MM.1S (cell line): Measurements from ENCODE around the gene PCDH18.

Source experiments
- DNase-seq: peaks from one replicate; pipeline ENCODE4 v3.0.0-alpha.2; 2015
- H2AFZ ChIP-seq: fragments of 300-600 bp; sonication (generic); 2 replicates; pipeline ENCODE4 v1.6.0; 2016; ENCODE audit warnings: antibody characterized with exemption, low read length
- H3F3A ChIP-seq: fragments of 300-600 bp; sonication (generic); 2 replicates; pipeline ENCODE4 v1.6.1; 2016; ENCODE audit warnings: mild to moderate bottlenecking, antibody characterized with exemption, low read length, moderate library complexity, mixed read lengths; ENCODE audit not compliant: insufficient read depth
- H3K27ac ChIP-seq: fragments of 300-600 bp; sonication (generic); 2 replicates; pipeline ENCODE4 v1.5.1; 2016; ENCODE audit warnings: mild to moderate bottlenecking, low read length
- H3K27me3 ChIP-seq: fragments of 300-600 bp; sonication (generic); replicated peaks from 2 replicates; pipeline ENCODE4 v1.6.0; 2016; ENCODE audit warnings: low read length; ENCODE audit not compliant: insufficient read depth
- H3K36me3 ChIP-seq: fragments of 300-600 bp; sonication (generic); replicated peaks from 2 replicates; pipeline ENCODE4 v1.6.1; 2016; ENCODE audit warnings: mild to moderate bottlenecking, low read length, mixed read lengths; ENCODE audit not compliant: insufficient read depth
- H3K4me1 ChIP-seq: fragments of 300-600 bp; sonication (generic); 2 replicates; pipeline ENCODE4 v1.6.1; 2016; ENCODE audit warnings: low read length, mixed read lengths
- H3K4me2 ChIP-seq: fragments of 300-600 bp; sonication (generic); 2 replicates; pipeline ENCODE4 v1.6.0; 2016; ENCODE audit warnings: low read depth, low read length
- H3K4me3 ChIP-seq: fragments of 300-600 bp; sonication (generic); 2 replicates; pipeline ENCODE4 v1.5.1; 2016; ENCODE audit warnings: low read length, mixed read lengths
- H3K79me2 ChIP-seq: fragments of 300-600 bp; sonication (generic); 2 replicates; pipeline ENCODE4 v1.6.1; 2016; ENCODE audit warnings: mixed run types, low read length, mixed read lengths
- H3K9ac ChIP-seq: fragments of 300-600 bp; sonication (generic); 2 replicates; pipeline ENCODE4 v1.6.1; 2016; ENCODE audit warnings: low read length, mixed read lengths
- H3K9me2 ChIP-seq: fragments of 300-600 bp; sonication (generic); replicated peaks from 2 replicates; pipeline ENCODE4 v1.6.1; 2016; ENCODE audit warnings: mild to moderate bottlenecking, low read length, mixed read lengths; ENCODE audit not compliant: insufficient read depth
- H3K9me3 ChIP-seq: fragments of 300-600 bp; sonication (generic); replicated peaks from 2 replicates; pipeline ENCODE4 v1.6.1; 2016; ENCODE audit warnings: mild to moderate bottlenecking, low read length, mixed read lengths; ENCODE audit not compliant: insufficient read depth
- H4K20me1 ChIP-seq: fragments of 300-600 bp; sonication (generic); 2 replicates; pipeline ENCODE4 v1.6.1; 2016; ENCODE audit warnings: mild to moderate bottlenecking, low read length, moderate library complexity, mixed read lengths; ENCODE audit not compliant: insufficient read depth
- EZH2 ChIP-seq: fragments of 300-600 bp; sonication (generic); optimal IDR thresholded peaks from 2 replicates; pipeline ENCODE3; 2017; ENCODE audit warnings: low read depth, mild to moderate bottlenecking, antibody characterized with exemption, low read length, mixed read lengths
- EZH2phosphoT487 ChIP-seq: fragments of 300-600 bp; sonication (generic); IDR thresholded peaks from 2 replicates; pipeline ENCODE4 v1.6.1; 2018; ENCODE audit warnings: antibody characterized with exemption, low read length
- TF ChIP-seq, protein P1 (sequence below): fragments of 300-600 bp; sonication (generic); IDR thresholded peaks from 2 replicates; pipeline ENCODE4 v1.5.1; 2016; ENCODE audit warnings: antibody characterized with exemption, low read length, mixed read lengths

PCDH18 gene

DNA sequence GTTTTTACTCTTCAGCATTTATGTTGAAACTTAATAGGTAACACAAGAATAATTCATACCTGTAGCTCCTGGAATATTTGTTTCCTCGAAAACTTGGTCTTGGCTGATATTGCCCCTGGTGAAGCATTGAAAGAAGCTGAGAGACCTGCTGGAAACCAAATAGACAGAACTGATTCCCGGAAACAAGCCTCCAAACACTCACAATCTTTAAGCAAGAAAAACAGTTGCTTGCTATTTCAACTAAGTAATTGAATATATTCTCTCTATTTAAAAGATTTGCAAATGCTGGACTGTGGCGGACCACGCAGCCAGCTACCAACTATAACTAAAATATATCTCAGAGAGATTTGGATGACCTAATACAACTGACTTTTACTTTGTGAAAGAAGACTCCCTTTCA is 3.6 kb downstream of the PCDH18 start:
- Histone ChIP-seq H2AFZ (no peak overlapping the region), H3K4me1 (0 out of 2 replicates have a peak, but pooled peaks cover 6% of the 10 kb centered on the region), H3K79me2 (no peaks in the 10 kb centered on the region), H3K9me3 (no peaks in the 10 kb centered on the region), H3K9me2 (no peaks in the 10 kb centered on the region; the same call in 1 of the 2 replicates), H3K27me3 (no peaks in the 10 kb centered on the region), H3F3A (peaks cover 14% of the 10 kb centered on the region), H3K4me2 (no peak overlapping the region), H3K4me3 (no peak overlapping the region), H3K27ac (no peak overlapping the region), H4K20me1 (no peaks in the 10 kb centered on the region), H3K36me3 (no peaks in the 10 kb centered on the region), H3K9ac (no peak overlapping the region)
- TF ChIP-seq, protein P1, sequence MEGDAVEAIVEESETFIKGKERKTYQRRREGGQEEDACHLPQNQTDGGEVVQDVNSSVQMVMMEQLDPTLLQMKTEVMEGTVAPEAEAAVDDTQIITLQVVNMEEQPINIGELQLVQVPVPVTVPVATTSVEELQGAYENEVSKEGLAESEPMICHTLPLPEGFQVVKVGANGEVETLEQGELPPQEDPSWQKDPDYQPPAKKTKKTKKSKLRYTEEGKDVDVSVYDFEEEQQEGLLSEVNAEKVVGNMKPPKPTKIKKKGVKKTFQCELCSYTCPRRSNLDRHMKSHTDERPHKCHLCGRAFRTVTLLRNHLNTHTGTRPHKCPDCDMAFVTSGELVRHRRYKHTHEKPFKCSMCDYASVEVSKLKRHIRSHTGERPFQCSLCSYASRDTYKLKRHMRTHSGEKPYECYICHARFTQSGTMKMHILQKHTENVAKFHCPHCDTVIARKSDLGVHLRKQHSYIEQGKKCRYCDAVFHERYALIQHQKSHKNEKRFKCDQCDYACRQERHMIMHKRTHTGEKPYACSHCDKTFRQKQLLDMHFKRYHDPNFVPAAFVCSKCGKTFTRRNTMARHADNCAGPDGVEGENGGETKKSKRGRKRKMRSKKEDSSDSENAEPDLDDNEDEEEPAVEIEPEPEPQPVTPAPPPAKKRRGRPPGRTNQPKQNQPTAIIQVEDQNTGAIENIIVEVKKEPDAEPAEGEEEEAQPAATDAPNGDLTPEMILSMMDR: no peak
- no peak for TF ChIP-seq EZH2
- no peak for TF ChIP-seq EZH2phosphoT487
- DNase-seq: no peak

DNA sequence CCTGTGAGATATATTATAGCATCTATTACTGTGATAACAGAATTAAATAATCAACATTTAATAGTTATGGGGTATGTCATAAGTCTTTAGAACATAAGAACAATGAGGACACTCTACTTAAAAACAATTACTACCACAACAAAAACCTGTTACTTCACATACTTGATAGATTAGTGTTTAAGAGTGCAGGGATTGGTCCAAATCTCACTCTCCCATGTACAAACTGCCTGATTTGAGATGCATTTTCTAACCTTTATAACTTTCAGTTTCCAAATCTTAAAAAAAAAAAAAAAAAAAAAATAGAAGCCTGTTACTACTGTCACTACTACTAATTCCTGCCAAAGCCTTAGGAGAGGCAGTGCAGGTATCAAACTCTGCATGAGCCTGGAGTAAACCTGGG is 5.6 kb downstream of the PCDH18 start:
- Histone ChIP-seq H3K4me1 (no peaks in the 10 kb centered on the region), H3K9me2 (no peaks in the 10 kb centered on the region; the same call in 1 of the 2 replicates), H3K27me3 (no peaks in the 10 kb centered on the region), H3F3A (peaks cover 1% of the 10 kb centered on the region; the same call in 1 of the 2 replicates), H2AFZ (no peak overlapping the region), H3K4me3 (no peak overlapping the region), H3K79me2 (no peaks in the 10 kb centered on the region), H3K36me3 (no peaks in the 10 kb centered on the region; the same call in 1 of the 2 replicates), H3K27ac (no peak overlapping the region), H3K9ac (no peak overlapping the region), H4K20me1 (no peaks in the 10 kb centered on the region), H3K4me2 (no peak overlapping the region), H3K9me3 (no peaks in the 10 kb centered on the region)
- DNase-seq: no peak
- TF ChIP-seq, protein P1: no peak
- TF ChIP-seq EZH2: no peak
- no peak for TF ChIP-seq EZH2phosphoT487

DNA sequence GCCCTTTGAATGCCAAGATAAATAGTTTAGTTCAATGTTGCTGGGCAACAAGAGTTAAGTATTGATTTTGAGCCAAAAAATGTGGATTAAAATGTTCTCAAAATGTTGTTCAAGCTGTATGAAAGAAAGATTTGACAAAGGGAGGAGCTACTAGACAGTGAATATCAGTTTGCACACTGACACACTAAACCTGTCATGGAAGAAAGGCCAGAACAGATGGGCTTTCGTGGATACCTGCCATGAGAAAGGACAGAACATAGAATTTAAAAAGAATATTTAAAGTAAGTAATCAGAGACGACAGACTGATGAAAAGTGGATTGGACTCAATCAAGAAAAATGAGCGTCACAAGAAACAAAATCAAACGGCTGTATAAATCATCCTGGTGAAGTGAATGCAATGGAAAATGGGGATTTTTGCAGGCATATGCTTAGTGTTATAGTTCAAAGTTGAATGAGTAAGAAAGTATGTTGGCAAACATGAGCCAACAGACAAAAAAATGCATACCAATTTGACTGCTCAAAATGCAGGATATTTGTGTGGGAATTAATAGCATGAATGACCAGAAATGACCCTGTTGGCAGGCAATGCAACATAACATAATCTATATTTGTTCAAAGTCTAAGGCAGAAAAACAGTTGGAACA is 7.4 kb downstream of the PCDH18 start:
- no peak overlapping the region for H3K27ac ChIP-seq
- H3K9me3 ChIP-seq: no peaks in the 10 kb centered on the region
- H3K9me2 ChIP-seq: no peaks in the 10 kb centered on the region; the same call in 1 of the 2 replicates
- no peak for TF ChIP-seq EZH2
- TF ChIP-seq EZH2phosphoT487: no peak
- TF ChIP-seq, protein P1: no peak
- no peaks in the 10 kb centered on the region; the same call in 1 of the 2 replicates for H3K36me3 ChIP-seq
- H3K4me1 ChIP-seq: no peaks in the 10 kb centered on the region
- H4K20me1 ChIP-seq: no peaks in the 10 kb centered on the region
- no peak overlapping the region for H3K9ac ChIP-seq
- no peaks in the 10 kb centered on the region for H3K79me2 ChIP-seq
- no peaks in the 10 kb centered on the region for H3K27me3 ChIP-seq
- no peaks in the 10 kb centered on the region for H3F3A ChIP-seq
- H2AFZ ChIP-seq: no peak overlapping the region
- no peak overlapping the region for H3K4me2 ChIP-seq
- no peak for DNase-seq
- no peak overlapping the region for H3K4me3 ChIP-seq
